GM10248 (cell line): Measurements from ENCODE around the gene TEX44.

Source experiments
- CTCF ChIA-PET: fragments of 300-600 bp; sonication (Branson Sonifier 250); formaldehyde crosslinking; extraction: SDS; loops from one replicate; lab custom pipeline; 2021; ENCODE audit warnings: antibody characterized with exemption; lab: Yijun Ruan, JAX
- POLR2A ChIA-PET: fragments of 350-650 bp; sonication (Branson Sonifier 250); formaldehyde crosslinking; extraction: SDS; loops from one replicate; lab custom pipeline; 2020; ENCODE audit warnings: antibody characterized with exemption; lab: Yijun Ruan, JAX
- DNase-seq: peaks from one replicate; pipeline ENCODE4 v3.0.0; 2012; ENCODE audit errors: extremely low spot score
- TF ChIP-seq, protein P1 (sequence below): IDR thresholded peaks from 2 replicates; pipeline ENCODE4 v1.5.1; 2012; ENCODE audit warnings: mild to moderate bottlenecking, low read depth; ENCODE audit errors: extremely low read depth, missing control alignments, control extremely low read depth

TEX44 gene

DNA sequence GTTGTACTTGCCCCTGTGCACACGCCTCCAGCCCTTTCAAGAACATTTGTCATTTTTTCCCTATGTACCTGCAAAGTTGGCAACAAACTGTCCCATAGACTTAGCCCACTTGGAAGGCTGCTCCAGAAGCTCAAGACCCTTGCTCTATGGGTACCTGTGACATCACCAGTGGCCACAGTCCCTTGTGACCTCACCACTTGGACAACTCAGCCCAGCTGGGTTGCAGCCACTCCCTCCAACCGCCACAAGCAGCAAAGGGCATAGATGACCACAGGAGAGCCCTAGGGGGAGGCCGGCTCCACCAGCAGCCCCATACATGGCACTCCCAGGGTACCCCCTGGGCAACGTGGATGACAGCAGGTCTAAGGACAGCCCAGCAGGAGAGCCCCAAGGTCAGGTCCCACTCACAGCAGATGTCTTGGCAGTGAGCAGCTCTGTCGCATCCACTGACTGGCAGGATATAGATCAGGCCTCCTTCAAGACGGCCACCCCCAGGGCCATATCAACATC is at the start of gene TEX44:
TSS of gene TEX44 (plus strand) at position 229 of the 510 bp plus-strand sequence. CDS start at position 317, 88 bp downstream.
- TF ChIP-seq, protein P1, sequence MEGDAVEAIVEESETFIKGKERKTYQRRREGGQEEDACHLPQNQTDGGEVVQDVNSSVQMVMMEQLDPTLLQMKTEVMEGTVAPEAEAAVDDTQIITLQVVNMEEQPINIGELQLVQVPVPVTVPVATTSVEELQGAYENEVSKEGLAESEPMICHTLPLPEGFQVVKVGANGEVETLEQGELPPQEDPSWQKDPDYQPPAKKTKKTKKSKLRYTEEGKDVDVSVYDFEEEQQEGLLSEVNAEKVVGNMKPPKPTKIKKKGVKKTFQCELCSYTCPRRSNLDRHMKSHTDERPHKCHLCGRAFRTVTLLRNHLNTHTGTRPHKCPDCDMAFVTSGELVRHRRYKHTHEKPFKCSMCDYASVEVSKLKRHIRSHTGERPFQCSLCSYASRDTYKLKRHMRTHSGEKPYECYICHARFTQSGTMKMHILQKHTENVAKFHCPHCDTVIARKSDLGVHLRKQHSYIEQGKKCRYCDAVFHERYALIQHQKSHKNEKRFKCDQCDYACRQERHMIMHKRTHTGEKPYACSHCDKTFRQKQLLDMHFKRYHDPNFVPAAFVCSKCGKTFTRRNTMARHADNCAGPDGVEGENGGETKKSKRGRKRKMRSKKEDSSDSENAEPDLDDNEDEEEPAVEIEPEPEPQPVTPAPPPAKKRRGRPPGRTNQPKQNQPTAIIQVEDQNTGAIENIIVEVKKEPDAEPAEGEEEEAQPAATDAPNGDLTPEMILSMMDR: no peak

DNA sequence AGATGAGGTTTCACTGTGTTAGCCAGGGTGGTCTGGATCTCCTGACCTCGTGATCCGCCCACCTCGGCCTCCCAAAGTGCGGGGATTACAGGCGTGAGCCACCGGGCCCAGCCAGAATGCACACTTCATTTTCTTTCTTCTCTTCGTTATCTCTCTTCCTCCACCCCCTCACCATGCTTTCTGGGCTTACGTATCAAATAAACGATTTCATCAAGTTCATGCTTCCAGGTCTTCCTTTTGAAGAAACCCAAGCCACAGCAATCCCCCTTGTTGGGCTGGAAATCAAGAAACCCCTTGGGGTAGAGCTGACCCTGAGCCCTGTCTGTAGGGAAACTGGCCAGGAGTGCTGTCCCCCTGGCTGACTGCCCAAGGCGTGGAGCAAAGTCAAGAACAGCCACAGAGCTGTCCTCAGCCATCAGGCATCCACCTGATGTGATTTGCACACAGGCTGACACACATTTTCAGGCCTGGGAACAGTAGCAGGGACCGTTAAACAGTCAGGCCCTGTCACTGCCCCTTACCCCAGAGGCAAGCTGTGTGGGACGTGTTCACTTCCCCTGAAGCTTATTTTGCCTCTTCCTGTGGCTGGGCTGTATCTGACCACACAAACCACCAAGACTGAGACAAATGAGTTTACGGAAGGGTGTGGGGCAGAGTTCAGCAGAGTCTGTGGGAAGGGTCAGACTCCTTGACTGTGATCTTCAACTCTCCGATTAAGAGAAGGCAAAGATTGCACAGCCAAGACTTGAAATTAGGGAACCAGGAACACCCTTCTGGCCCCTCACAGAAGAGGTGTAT is 47.4 kb upstream of the TEX44 start:
- ChIA-PET CTCF (interaction anchor here (1.0 to 3.4 kb wide), 8 partner anchors 9 to 694 kb away, joined by 3 to 45 read pairs (median 6); partner anchors contain the start of gene NMUR1), POLR2A (interaction anchor here (0.6 to 1.0 kb wide), 3 partner anchors 81 to 222 kb away, joined by 4 to 8 read pairs (median 6); partner anchors contain the start of genes NCL and PTMA)
- DNase-seq: peak; percentile 89
- TF ChIP-seq, protein P1: no peak

More for the DNA sequence above, at the start of gene TEX44:
- no peak for DNase-seq
- POLR2A ChIA-PET: no interaction called here
- CTCF ChIA-PET: interaction anchor here (1.0 to 5.6 kb wide), 12 partner anchors 8 to 121 kb away, joined by 3 to 40 read pairs (median 4); no protein-coding TSS in a partner anchor

DNA sequence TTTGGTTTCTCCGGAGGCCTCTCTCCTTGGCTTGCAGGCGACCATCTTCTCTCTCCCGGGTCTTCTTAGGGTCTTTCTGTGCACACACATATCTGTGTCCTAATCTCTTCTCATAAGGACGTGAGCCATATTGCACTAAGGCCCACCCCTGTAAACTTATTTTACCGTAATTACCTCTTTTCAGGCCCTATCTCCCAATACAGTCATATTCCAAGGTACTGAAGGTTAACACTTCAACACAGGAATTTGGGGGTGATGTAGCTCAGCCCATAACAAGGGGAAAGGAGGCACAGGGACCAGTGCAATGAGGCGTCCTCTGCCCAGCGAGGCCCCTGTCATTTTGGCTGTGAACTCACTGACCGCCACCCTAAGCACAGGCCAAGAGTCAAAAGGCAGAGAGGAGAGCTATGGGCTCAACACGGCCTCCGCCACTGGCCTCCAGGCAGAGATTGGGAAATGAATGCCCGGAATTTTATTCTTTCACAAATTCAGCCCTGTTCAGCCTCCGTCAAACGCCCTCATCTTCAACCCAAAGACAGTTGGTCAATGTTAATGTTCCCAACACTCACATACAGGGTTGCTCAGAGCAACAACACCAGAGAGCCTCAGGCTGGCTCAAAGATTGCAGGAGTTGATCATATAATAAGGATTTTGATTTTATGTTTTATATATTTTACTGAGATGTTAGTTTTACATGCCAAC is 46.5 kb upstream of the TEX44 start:
- CTCF ChIA-PET: interaction anchor here (0.8 to 3.4 kb wide), 11 partner anchors 10 to 695 kb away, joined by 3 to 45 read pairs (median 5); partner anchors contain the start of gene NMUR1
- no peak for DNase-seq
- POLR2A ChIA-PET: interaction anchor here (0.6 to 1.0 kb wide), 2 partner anchors 13 to 82 kb away, joined by 5 to 8 read pairs; partner anchors contain the start of gene NCL
- TF ChIP-seq, protein P1: no peak

DNA sequence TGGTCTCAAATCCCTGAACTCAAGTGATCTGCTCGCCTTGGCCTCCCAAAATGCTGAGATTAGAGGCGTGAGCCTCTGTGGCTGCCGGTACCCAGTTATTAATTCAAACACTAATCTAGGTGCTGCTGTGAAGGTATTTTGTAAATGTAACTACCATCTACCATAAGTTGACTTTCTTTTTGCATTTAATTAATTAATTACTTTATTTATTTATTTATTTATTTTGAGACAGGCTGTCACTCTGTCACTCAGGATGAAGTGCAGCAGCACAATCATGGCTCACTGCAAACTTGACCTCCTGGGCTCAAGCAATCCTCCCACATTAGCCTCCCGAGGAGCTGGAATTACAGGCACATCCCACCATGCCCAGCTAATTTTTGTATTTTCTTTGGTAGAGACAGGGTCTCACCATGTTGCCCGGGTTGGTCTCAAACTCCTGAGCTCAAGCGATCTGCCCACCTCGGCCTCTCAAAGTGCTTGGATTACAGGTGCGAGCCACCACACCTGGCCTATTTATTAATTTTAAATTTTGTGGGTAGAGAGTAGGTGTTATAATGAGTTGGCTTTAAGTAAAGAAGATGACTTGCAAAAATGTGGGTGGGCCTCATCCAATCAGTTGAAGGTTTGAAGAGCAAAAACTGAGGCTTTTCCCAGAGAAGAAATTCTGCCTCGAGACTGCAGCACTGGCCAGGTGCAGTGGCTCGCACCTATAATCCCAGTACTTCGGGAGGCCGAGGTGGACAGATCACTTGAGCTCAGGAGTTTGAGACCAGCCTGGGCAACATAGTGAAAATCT is 45.2 kb upstream of the TEX44 start:
- TF ChIP-seq, protein P1: no peak
- no peak for DNase-seq
- CTCF ChIA-PET: interaction anchor here (0.8 to 3.4 kb wide), 5 partner anchors 9 to 127 kb away, joined by 4 to 45 read pairs (median 6); no protein-coding TSS in a partner anchor
- POLR2A ChIA-PET: no interaction called here

DNA sequence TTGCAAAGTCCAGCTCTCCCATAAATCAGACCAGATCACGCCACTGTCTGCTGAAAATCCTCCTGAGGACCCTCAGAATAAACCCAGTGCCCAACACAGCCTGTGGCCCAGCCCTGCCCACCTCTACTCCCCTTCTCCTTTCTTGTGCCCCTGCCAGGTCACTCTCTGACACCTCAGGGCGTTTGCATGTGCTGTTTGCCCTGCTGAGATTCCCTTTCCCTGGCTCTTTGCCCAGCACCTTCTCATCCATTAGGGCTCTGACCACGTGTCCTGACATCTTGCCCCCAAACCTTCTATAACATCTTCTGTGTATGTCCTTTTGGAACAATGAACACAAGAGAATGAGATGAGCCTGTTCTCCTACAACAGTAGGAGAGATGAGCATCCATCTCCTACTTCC is 43.9 kb upstream of the TEX44 start:
- ChIA-PET CTCF (interaction anchor here (1.4 to 2.9 kb wide), 6 partner anchors 14 to 53 kb away, joined by 5 to 10 read pairs (median 6); partner anchors contain the start of gene NMUR1), POLR2A (interaction anchor here (0.7 kb wide), 1 partner anchor 84 kb away, joined by 4 read pairs; the partner anchor contains the start of gene NCL)
- TF ChIP-seq, protein P1: no peak
- no peak for DNase-seq
